RWPE1 (cell line): ENCODE measurements around the gene DLGAP4.
A peak's percentile ranks its signal among the peaks of the same experiment; 100 is the strongest.

ENCODE experiments used
- CTCF ChIA-PET: fragments of 350-600 bp; sonication (Branson Sonifier 250); formaldehyde crosslinking; extraction: SDS; loops from one replicate; lab custom pipeline; 2021; lab: Yijun Ruan, JAX
- POLR2A ChIA-PET: fragments of 400-600 bp; formaldehyde crosslinking; extraction: SDS; loops from one replicate; lab custom pipeline; 2020; ENCODE audit warnings: antibody characterized with exemption; ENCODE audit not compliant: low non-redundant PET; lab: Yijun Ruan, JAX
- DNase-seq: peaks from one replicate; pipeline ENCODE4 v3.0.0; 2012; ENCODE audit warnings: low spot score
- H3K27ac ChIP-seq: fragments of 450-650 bp; 2 replicates; pipeline ENCODE4 v1.5.1; 2017
- CTCF ChIP-seq: fragments of 450-650 bp; conservative IDR thresholded peaks from 2 replicates; pipeline ENCODE4 v1.5.1; 2017; ENCODE audit warnings: low read depth, mild to moderate bottlenecking

DLGAP4 gene

GRCh38 chr20:36565520-36565919 is 259.4 kb downstream of the DLGAP4 start:
- CTCF ChIA-PET, result interaction anchor here (0.6 to 1.0 kb wide), 6 partner anchors 8 to 524 kb away, joined by 3 to 6 read pairs (median 4); no protein-coding TSS in a partner anchor
- DNase-seq, result no peak
- POLR2A ChIA-PET, result no interaction called here
- no peak for TF ChIP-seq CTCF
- H3K27ac ChIP-seq, result no peak overlapping the region

GRCh38 chr20:36569847-36570429 is 263.8 kb downstream of the DLGAP4 start:
- no peak for TF ChIP-seq CTCF
- ChIA-PET CTCF (interaction anchor here (0.5 kb wide), 1 partner anchor 52 kb away, joined by 3 read pairs; no protein-coding TSS in a partner anchor), POLR2A (interaction anchor here (0.5 kb wide), 1 partner anchor 71 kb away, joined by 9 read pairs; no protein-coding TSS in a partner anchor)
- H3K27ac ChIP-seq, result no peak overlapping the region
- DNase-seq, result no peak

- ChIA-PET CTCF (interaction anchor here (0.6 to 1.1 kb wide), 8 partner anchors 14 to 41 kb away, joined by 3 to 6 read pairs (median 4); partner anchors contain the start of gene RAB5IF), POLR2A (interaction anchor here (1.0 kb wide), 1 partner anchor 34 kb away, joined by 4 read pairs; the partner anchor contains the start of gene RAB5IF)
- no peak for TF ChIP-seq CTCF
- DNase-seq, result no peak
- H3K27ac ChIP-seq, result peak overlapping the region; percentile 81
Observed at GRCh38 chr20:36571564-36572504, 265.7 kb downstream of the DLGAP4 start.

GRCh38 chr20:36572701-36573102 is 266.6 kb downstream of the DLGAP4 start:
- peak overlapping the region; percentile 81 for H3K27ac ChIP-seq
- no peak for DNase-seq
- POLR2A ChIA-PET, result no interaction called here
- TF ChIP-seq CTCF, result no peak
- CTCF ChIA-PET, result interaction anchor here (0.9 to 1.0 kb wide), 3 partner anchors 11 to 291 kb away, joined by 4 to 5 read pairs (median 4); a partner anchor contains a TSS

GRCh38 chr20:36573103-36573797 is 267.1 kb downstream of the DLGAP4 start, which contains the start of gene TGIF2:
Gene TGIF2, plus strand, starts transcription at chr20:36573597. Its CDS starts 5,178 bp downstream, at chr20:36578775.
- H3K27ac ChIP-seq, result peak within 1 kb of the TSS; percentile 81
- DNase-seq, result peak; percentile 95
- TF ChIP-seq CTCF, result no peak
- CTCF ChIA-PET, result interaction anchor here (0.5 to 1.0 kb wide), 7 partner anchors 11 to 654 kb away, joined by 3 to 5 read pairs (median 4); partner anchors contain the start of gene RAB5IF
- POLR2A ChIA-PET, result no interaction called here
